ENCODE results near the gene MAN1A1.

Gene MAN1A1

DNA sequence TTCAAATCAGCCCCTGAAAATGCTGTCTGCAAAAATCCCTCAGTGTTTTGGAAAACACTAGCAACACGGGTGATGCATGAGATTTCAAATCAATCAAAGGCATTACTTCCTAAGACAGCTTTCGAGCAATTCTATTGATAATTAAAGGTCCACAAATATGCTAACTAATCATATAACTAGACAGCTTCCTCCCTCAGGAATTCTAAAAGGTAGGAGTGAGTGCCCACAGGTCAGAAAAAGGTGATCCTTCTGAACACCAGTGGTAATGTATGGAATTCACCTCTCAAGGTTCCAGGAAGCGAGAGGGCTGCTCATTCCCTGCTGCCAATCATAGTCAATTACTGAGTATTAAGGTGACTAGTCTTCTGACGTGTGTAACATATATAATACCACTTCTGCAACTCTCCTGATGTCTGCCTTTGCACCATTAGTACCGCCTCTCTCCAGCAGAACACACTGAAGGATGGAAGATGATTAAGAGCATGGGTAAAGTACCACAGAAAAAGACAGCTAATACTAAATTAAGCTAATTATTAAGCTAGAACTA lies 16.4 kb downstream of the MAN1A1 start (continued):
- TF ChIP-seq, protein P1, sequence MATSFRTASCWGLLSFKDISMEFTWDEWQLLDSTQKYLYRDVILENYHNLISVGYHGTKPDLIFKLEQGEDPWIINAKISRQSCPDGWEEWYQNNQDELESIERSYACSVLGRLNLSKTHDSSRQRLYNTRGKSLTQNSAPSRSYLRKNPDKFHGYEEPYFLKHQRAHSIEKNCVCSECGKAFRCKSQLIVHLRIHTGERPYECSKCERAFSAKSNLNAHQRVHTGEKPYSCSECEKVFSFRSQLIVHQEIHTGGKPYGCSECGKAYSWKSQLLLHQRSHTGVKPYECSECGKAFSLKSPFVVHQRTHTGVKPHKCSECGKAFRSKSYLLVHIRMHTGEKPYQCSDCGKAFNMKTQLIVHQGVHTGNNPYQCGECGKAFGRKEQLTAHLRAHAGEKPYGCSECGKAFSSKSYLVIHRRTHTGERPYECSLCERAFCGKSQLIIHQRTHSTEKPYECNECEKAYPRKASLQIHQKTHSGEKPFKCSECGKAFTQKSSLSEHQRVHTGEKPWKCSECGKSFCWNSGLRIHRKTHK (tag by site-specific recombination; IDR thresholded peaks at IDR 0.05): no peak
- TF ChIP-seq SP2 (tag by site-specific recombination; IDR thresholded peaks at IDR 0.05): no peak
- no peak for TF ChIP-seq GLI2 (tag by site-specific recombination; IDR thresholded peaks at IDR 0.05; ENCODE audit: borderline replicate concordance, low read depth)
- TF ChIP-seq REPIN1 (tag by site-specific recombination; IDR thresholded peaks at IDR 0.05; ENCODE audit: low read depth): no peak
- no peak for TF ChIP-seq HOXA7 (CRISPR knock-in tag; IDR thresholded peaks at IDR 0.05; ENCODE audit: borderline replicate concordance)
- TF ChIP-seq ZNF654 (tag by site-specific recombination; IDR thresholded peaks at IDR 0.05; ENCODE audit: low read depth): no peak
- TF ChIP-seq YY2 (tag by site-specific recombination; IDR thresholded peaks at IDR 0.05): no peak
- no peak for TF ChIP-seq ZNF423 (tag by site-specific recombination; IDR thresholded peaks at IDR 0.05)
- no peak for TF ChIP-seq FEZF1 (tag by site-specific recombination; IDR thresholded peaks at IDR 0.05)
- TF ChIP-seq, protein P2, sequence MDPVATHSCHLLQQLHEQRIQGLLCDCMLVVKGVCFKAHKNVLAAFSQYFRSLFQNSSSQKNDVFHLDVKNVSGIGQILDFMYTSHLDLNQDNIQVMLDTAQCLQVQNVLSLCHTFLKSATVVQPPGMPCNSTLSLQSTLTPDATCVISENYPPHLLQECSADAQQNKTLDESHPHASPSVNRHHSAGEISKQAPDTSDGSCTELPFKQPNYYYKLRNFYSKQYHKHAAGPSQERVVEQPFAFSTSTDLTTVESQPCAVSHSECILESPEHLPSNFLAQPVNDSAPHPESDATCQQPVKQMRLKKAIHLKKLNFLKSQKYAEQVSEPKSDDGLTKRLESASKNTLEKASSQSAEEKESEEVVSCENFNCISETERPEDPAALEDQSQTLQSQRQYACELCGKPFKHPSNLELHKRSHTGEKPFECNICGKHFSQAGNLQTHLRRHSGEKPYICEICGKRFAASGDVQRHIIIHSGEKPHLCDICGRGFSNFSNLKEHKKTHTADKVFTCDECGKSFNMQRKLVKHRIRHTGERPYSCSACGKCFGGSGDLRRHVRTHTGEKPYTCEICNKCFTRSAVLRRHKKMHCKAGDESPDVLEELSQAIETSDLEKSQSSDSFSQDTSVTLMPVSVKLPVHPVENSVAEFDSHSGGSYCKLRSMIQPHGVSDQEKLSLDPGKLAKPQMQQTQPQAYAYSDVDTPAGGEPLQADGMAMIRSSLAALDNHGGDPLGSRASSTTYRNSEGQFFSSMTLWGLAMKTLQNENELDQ (tag by site-specific recombination; IDR thresholded peaks at IDR 0.05; ENCODE audit: low read depth): no peak
- TF ChIP-seq, protein P3, sequence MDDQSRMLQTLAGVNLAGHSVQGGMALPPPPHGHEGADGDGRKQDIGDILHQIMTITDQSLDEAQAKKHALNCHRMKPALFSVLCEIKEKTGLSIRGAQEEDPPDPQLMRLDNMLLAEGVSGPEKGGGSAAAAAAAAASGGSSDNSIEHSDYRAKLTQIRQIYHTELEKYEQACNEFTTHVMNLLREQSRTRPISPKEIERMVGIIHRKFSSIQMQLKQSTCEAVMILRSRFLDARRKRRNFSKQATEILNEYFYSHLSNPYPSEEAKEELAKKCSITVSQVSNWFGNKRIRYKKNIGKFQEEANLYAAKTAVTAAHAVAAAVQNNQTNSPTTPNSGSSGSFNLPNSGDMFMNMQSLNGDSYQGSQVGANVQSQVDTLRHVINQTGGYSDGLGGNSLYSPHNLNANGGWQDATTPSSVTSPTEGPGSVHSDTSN (CRISPR knock-in tag; IDR thresholded peaks at IDR 0.05): no peak

DNA sequence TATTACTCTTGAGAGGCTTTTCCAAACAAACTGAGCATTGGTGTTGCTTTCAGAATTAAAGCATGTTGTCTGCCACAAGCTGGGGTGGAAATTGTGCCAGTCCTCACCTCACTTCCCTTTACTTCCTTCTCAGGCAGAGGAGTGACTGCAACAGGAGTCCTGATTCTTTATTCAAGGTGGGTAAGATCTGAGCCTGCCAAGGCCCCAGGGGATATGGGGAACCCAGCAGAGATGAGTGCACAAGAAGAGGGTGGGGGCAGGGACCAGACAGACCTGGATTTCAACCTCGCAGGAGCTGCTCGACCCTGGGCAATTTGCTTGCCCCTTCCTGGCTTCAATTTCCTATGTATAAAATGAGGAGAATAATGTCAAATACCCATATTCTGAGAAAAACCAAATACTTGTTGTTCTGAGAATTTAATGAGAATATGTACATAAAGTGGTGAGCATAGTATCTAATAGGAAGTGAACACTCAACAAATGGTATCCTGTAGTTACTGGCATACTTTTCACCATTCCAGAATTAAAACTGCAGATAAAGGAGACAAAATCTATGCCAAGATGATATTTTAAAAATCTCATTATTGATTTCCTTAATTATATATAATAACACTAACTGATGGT lies 17.8 kb downstream of the MAN1A1 start:
- Histone ChIP-seq H3K4me3 (ENCODE audit: low read depth, low read length) (no peak overlapping the region), H3K4me1 (ENCODE audit: control insufficient read depth, insufficient read depth, low read length) (no peaks in the 10 kb centered on the region), H3K27ac (ENCODE audit: extremely low read depth, low read depth, low read length) (no peak overlapping the region), H3K36me3 (ENCODE audit: control insufficient read depth in 2 of 2, insufficient read depth in 1 of 2, low read length in 2 of 2) (peaks cover 0 to 21% of the 10 kb centered on the region in 2 experiments; a peak in 1 of 3 replicates), H3K9me3 (ENCODE audit: control insufficient read depth, insufficient read depth, low read depth, low read length) (no peaks in the 10 kb centered on the region)
- ChIA-PET CTCF (interaction anchor here (0.7 to 1.3 kb wide), 2 partner anchors 10 to 104 kb away, joined by 3 to 4 read pairs; no protein-coding TSS in a partner anchor), POLR2A (interaction anchor here (2.6 kb wide), 1 partner anchor 16 kb away, joined by 7 read pairs; no protein-coding TSS in a partner anchor)
- TF ChIP-seq ZNF19 (tag by site-specific recombination; IDR thresholded peaks at IDR 0.05; ENCODE audit: low read depth): no peak
- no peak for TF ChIP-seq YY2 (tag by site-specific recombination; IDR thresholded peaks at IDR 0.05)
- no peak for TF ChIP-seq ZNF248 (tag by site-specific recombination; IDR thresholded peaks at IDR 0.05)
- TF ChIP-seq TCF7L2 (IDR thresholded peaks at IDR 0.05; ENCODE audit: borderline replicate concordance, low read depth, low read length): no peak
- no peak for TF ChIP-seq ZNF585B (tag by site-specific recombination; IDR thresholded peaks at IDR 0.05)
- TF ChIP-seq, protein P4, sequence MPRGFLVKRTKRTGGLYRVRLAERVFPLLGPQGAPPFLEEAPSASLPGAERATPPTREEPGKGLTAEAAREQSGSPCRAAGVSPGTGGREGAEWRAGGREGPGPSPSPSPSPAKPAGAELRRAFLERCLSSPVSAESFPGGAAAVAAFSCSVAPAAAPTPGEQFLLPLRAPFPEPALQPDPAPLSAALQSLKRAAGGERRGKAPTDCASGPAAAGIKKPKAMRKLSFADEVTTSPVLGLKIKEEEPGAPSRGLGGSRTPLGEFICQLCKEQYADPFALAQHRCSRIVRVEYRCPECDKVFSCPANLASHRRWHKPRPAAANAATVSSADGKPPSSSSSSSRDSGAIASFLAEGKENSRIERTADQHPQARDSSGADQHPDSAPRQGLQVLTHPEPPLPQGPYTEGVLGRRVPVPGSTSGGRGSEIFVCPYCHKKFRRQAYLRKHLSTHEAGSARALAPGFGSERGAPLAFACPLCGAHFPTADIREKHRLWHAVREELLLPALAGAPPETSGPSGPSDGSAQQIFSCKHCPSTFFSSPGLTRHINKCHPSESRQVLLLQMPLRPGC (tag by site-specific recombination; IDR thresholded peaks at IDR 0.05): no peak
- TF ChIP-seq YY1 (tag by site-specific recombination; IDR thresholded peaks at IDR 0.05): no peak
- TF ChIP-seq, protein P3 (CRISPR knock-in tag; IDR thresholded peaks at IDR 0.05): no peak
- TF ChIP-seq, protein P5, sequence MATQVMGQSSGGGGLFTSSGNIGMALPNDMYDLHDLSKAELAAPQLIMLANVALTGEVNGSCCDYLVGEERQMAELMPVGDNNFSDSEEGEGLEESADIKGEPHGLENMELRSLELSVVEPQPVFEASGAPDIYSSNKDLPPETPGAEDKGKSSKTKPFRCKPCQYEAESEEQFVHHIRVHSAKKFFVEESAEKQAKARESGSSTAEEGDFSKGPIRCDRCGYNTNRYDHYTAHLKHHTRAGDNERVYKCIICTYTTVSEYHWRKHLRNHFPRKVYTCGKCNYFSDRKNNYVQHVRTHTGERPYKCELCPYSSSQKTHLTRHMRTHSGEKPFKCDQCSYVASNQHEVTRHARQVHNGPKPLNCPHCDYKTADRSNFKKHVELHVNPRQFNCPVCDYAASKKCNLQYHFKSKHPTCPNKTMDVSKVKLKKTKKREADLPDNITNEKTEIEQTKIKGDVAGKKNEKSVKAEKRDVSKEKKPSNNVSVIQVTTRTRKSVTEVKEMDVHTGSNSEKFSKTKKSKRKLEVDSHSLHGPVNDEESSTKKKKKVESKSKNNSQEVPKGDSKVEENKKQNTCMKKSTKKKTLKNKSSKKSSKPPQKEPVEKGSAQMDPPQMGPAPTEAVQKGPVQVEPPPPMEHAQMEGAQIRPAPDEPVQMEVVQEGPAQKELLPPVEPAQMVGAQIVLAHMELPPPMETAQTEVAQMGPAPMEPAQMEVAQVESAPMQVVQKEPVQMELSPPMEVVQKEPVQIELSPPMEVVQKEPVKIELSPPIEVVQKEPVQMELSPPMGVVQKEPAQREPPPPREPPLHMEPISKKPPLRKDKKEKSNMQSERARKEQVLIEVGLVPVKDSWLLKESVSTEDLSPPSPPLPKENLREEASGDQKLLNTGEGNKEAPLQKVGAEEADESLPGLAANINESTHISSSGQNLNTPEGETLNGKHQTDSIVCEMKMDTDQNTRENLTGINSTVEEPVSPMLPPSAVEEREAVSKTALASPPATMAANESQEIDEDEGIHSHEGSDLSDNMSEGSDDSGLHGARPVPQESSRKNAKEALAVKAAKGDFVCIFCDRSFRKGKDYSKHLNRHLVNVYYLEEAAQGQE (tag by site-specific recombination; IDR thresholded peaks at IDR 0.05): no peak
- TF ChIP-seq ZNF529 (tag by site-specific recombination; IDR thresholded peaks at IDR 0.05; ENCODE audit: insufficient replicate concordance): no peak

Data from HEK293 (cell line).